ENCODE measurements around the gene FERMT2. TPM values are rescaled to one million over a fixed set of nuclear protein-coding genes. Genes with fewer than 3 reads are reported as not detected.

The FERMT2 gene
- total RNA-seq, 2 donors from 2014 or later: 89.1 to 101 TPM

GRCh38 chr14:52837451-52837850, 113.4 kb downstream of the FERMT2 start:
- Histone ChIP-seq H3K27me3 (no peaks in the 10 kb centered on the region), H3K4me1 (no peaks in the 10 kb centered on the region), H3K9me3 (no peaks in the 10 kb centered on the region), H3K4me3 (no peak overlapping the region), H3K36me3 (no peaks in the 10 kb centered on the region), H3K27ac (no peak overlapping the region)
- no peak for TF ChIP-seq CTCF (IDR thresholded peaks at IDR 0.05)
- no peak for DNase-seq (ENCODE audit: low spot score)

DNA sequence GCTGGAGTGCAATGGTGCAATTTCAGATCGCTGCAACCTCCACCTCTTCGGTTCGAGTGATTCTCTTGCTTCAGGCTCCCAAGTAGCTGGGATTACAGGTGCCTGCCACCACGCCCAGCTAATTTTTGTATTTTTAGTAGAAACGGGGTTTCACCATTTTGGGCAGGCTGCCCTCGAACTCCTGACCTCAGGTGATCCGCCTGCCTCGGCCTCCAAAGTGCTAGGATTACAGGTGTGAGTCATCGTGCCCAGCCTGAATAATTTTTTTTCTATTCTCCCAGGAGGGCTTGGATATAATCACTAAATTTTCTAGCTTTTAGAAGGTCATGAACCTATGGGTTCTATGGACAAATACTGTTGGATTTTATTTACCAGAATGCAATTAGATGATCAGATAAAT, 114.8 kb downstream of the FERMT2 start:
- Histone ChIP-seq H3K9me3 (no peaks in the 10 kb centered on the region), H3K4me3 (no peak overlapping the region), H3K27me3 (no peaks in the 10 kb centered on the region), H3K36me3 (no peaks in the 10 kb centered on the region), H3K27ac (no peak overlapping the region), H3K4me1 (no peaks in the 10 kb centered on the region)
- no peak for TF ChIP-seq CTCF (IDR thresholded peaks at IDR 0.05)
- no peak for DNase-seq (ENCODE audit: low spot score)

DNA sequence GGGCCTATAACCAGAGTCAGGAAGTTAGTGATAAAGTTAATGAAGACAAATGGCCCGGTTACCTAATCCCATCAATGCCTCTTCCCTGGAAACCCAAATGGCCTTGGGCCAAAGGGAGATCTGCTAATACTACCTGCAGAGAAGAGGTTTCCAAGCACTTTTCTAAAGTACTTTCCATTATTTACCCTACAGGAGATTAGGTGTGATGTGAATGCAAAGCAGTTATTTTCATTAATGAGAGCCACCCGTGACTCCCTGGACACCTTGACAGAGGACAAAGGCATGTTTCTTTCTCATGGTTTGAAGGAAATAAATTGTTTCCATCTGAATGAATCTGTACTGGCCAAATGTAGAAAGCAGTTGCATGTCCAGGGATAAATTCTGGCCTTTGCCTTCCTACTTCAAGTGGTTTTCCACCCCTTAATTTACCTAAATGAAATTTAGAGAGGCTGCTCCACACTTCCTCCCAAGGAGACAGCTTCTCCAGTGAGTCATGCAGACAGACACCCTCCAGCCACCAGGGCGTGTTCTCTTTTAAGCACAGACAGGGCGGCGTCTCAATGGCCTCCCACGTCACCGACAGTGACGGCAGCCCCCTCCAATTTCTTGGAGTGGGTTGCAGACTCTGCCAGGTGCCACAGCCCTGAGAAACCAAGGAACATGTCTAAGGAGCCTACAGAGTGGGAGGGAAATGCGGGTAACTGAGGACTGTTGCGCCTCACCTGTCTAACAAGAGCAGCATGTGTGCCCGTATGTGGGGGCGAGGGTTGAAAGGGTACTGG, 115.5 kb downstream of the FERMT2 start:
- no peaks in the 10 kb centered on the region for H3K36me3 ChIP-seq
- DNase-seq (ENCODE audit: low spot score): no peak
- H3K27me3 ChIP-seq: no peaks in the 10 kb centered on the region
- no peaks in the 10 kb centered on the region for H3K4me1 ChIP-seq
- no peak overlapping the region for H3K27ac ChIP-seq
- no peak overlapping the region for H3K4me3 ChIP-seq
- TF ChIP-seq CTCF (IDR thresholded peaks at IDR 0.05): no peak
- H3K9me3 ChIP-seq: no peaks in the 10 kb centered on the region

DNA sequence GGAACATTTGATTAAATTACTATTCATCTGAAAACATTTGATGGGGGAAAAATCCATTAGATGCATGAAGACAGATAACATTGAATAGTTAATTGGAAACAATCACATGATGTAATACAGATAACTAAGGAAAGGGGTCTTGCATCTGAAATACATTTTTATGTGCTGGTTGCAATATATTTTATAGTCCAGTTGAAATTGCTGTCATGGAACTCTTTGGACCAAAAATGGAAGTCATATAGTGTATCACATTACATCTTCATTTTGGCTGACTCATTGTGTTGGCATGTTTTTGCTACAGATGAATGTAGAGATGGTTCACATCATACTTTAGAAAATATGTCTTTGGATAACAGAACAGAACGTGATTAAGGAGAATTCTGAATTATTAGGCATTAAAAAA, 116.4 kb downstream of the FERMT2 start:
- H3K9me3 ChIP-seq: no peaks in the 10 kb centered on the region
- H3K4me3 ChIP-seq: no peak overlapping the region
- no peak for DNase-seq (ENCODE audit: low spot score)
- no peaks in the 10 kb centered on the region for H3K27me3 ChIP-seq
- no peak overlapping the region for H3K27ac ChIP-seq
- H3K4me1 ChIP-seq: no peaks in the 10 kb centered on the region
- TF ChIP-seq CTCF (IDR thresholded peaks at IDR 0.05): no peak
- no peaks in the 10 kb centered on the region for H3K36me3 ChIP-seq

- no peak for DNase-seq (ENCODE audit: low spot score)
- H3K4me3 ChIP-seq: no peak overlapping the region
- no peaks in the 10 kb centered on the region for H3K36me3 ChIP-seq
- H3K27ac ChIP-seq: no peak overlapping the region
- no peak for TF ChIP-seq CTCF (IDR thresholded peaks at IDR 0.05)
- H3K4me1 ChIP-seq: no peaks in the 10 kb centered on the region
- H3K9me3 ChIP-seq: no peaks in the 10 kb centered on the region
- no peaks in the 10 kb centered on the region for H3K27me3 ChIP-seq
Measured at GRCh38 chr14:52833891-52834290, 117.0 kb downstream of the FERMT2 start.
